OCI-LY3 (cell line): ENCODE results near the gene NUDT12.

Experiments used
- EZH2phosphoT487 ChIP-seq: fragments of 200-600 bp; shearing (Covaris generic); IDR thresholded peaks from 2 replicates; pipeline ENCODE4 v1.6.1; 2018; ENCODE audit warnings: antibody characterized with exemption, mixed run types, low read depth
- TF ChIP-seq, protein P1 (sequence below): fragments of 200-600, 300-600 bp; sonication (generic); IDR thresholded peaks from 2 replicates; pipeline ENCODE4 v1.5.1; 2014; ENCODE audit warnings: antibody characterized with exemption, low read length, low read depth

- TF ChIP-seq, protein P1, sequence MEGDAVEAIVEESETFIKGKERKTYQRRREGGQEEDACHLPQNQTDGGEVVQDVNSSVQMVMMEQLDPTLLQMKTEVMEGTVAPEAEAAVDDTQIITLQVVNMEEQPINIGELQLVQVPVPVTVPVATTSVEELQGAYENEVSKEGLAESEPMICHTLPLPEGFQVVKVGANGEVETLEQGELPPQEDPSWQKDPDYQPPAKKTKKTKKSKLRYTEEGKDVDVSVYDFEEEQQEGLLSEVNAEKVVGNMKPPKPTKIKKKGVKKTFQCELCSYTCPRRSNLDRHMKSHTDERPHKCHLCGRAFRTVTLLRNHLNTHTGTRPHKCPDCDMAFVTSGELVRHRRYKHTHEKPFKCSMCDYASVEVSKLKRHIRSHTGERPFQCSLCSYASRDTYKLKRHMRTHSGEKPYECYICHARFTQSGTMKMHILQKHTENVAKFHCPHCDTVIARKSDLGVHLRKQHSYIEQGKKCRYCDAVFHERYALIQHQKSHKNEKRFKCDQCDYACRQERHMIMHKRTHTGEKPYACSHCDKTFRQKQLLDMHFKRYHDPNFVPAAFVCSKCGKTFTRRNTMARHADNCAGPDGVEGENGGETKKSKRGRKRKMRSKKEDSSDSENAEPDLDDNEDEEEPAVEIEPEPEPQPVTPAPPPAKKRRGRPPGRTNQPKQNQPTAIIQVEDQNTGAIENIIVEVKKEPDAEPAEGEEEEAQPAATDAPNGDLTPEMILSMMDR = no peak
- TF ChIP-seq EZH2phosphoT487 = no peak
These were observed 6.9 kb upstream of the NUDT12 start for GRCh38 chr5:103569313-103570060.
